HepG2 (cell line): ENCODE results near the gene S100A16. TPM values are rescaled to one million over a fixed set of nuclear protein-coding genes. Genes with fewer than 3 reads are reported as not detected.
"Not testable (repeated sequence)": the region's sequence is repeated elsewhere in the genome, so short reads cannot be mapped to it uniquely, and the experiment has no call there.

Experiments used
- ATAC-seq: fragments of 200-7000 bp; cut with Tn5 transposase; 3 replicates; pipeline ENCODE4 v1.9.1; 2020; ENCODE audit warnings: mild to moderate bottlenecking, moderate library complexity
- BruUV-seq: library from RNA; stranded (reverse); fragments of 400-500 nt; replicated peaks from 2 replicates; lab custom pipeline; 2021; lab: Mats Ljungman, UMichigan
- CTCF ChIA-PET: fragments of 300-600 bp; formaldehyde crosslinking; extraction: SDS; loops from one replicate; lab custom pipeline; 2021; ENCODE audit warnings: low total read pairs, inconsistent platforms, low intra/inter-chr PET ratio; lab: Yijun Ruan, JAX
- POLR2A ChIA-PET: fragments of 350-600 bp; sonication (Branson Sonifier 250); formaldehyde crosslinking; loops from one replicate; lab custom pipeline; 2020; ENCODE audit warnings: antibody characterized with exemption, inconsistent platforms; lab: Yijun Ruan, JAX
- DNase-seq: peaks from one replicate; pipeline ENCODE4 v3.0.0-alpha.2; 2015; ENCODE audit warnings: low spot score
- FAIRE-seq: peaks from 3 replicates; lab custom pipeline; 2011; peaks lifted over from hg19 to GRCh38; lab: Jason Lieb, UNC
- H2AFZ ChIP-seq: one replicate; pipeline ENCODE4 v1.6.1; 2011; ENCODE audit warnings: low read length, inconsistent platforms
- H3K27ac ChIP-seq: fragments of 300-600 bp; 3 replicates; pipeline ENCODE4 v1.8.0; 2011; ENCODE audit warnings: mixed run types, mild to moderate bottlenecking, mixed read lengths, low read length, inconsistent platforms; ENCODE audit not compliant: insufficient read depth; ENCODE audit errors: extremely low read length
- H3K27me3 ChIP-seq, 2 experiments: fragments of 200-600 bp in 1 of 2; 2 replicates in 1 of 2; 3 replicates in 1 of 2; pipeline versions ENCODE4 v1.6.0 to v1.8.0; 2011; ENCODE audit warnings: low read length in 2 of 2, mild to moderate bottlenecking in 2 of 2, moderate library complexity in 2 of 2, inconsistent platforms in 1 of 2; ENCODE audit not compliant: insufficient read depth in 2 of 2, control insufficient read depth in 1 of 2
- H3K36me3 ChIP-seq, 2 experiments: fragments of 200-600 bp in 1 of 2; replicated peaks in 1 of 2; 2 replicates in 1 of 2; 3 replicates in 1 of 2; pipeline versions ENCODE4 v1.5.1 to v1.8.0; 2011; ENCODE audit warnings: low read length in 2 of 2, inconsistent platforms in 1 of 2; ENCODE audit not compliant: insufficient read depth in 2 of 2, control insufficient read depth in 1 of 2
- H3K4me1 ChIP-seq: 2 replicates; pipeline ENCODE4 v1.5.1; 2012; ENCODE audit warnings: low read length, inconsistent platforms; ENCODE audit not compliant: insufficient read depth
- H3K4me2 ChIP-seq: 2 replicates; pipeline ENCODE4 v1.6.0; 2011; ENCODE audit warnings: low read depth, low read length, inconsistent platforms
- H3K4me3 ChIP-seq, 3 experiments: fragments of 200-600 bp in 1 of 3; sonication (generic), shearing (Covaris generic) in 1 of 3; replicated peaks in 1 of 3; 2 replicates each; pipeline ENCODE4 v1.5.1; 2011 to 2016; ENCODE audit warnings: low read length in 3 of 3, inconsistent platforms in 2 of 3, low read depth in 2 of 3, mild to moderate bottlenecking in 2 of 3, control low read depth in 1 of 3, mixed read lengths in 1 of 3; ENCODE audit not compliant: insufficient read depth in 1 of 3
- H3K79me2 ChIP-seq: one replicate; pipeline ENCODE4 v1.6.1; 2011; ENCODE audit warnings: low read length, inconsistent platforms; ENCODE audit not compliant: insufficient read depth
- H3K9ac ChIP-seq: 2 replicates; pipeline ENCODE4 v1.6.0; 2011; ENCODE audit warnings: mild to moderate bottlenecking, low read depth, low read length, inconsistent platforms; ENCODE audit not compliant: insufficient read depth
- H3K9me3 ChIP-seq: 2 replicates; pipeline ENCODE4 v1.5.1; 2012; ENCODE audit warnings: mild to moderate bottlenecking, low read length
- H4K20me1 ChIP-seq: 2 replicates; pipeline ENCODE4 v1.6.0; 2011; ENCODE audit warnings: inconsistent platforms, mild to moderate bottlenecking, low read length, moderate library complexity; ENCODE audit not compliant: insufficient read depth
- ZBTB39 ChIP-seq: sonication (generic); formaldehyde crosslinking; IDR thresholded peaks from 2 replicates; pipeline ENCODE4 v1.5.0; 2020; ENCODE audit warnings: missing genetic modification reagents
- ZNF343 ChIP-seq: sonication (generic); formaldehyde crosslinking; IDR thresholded peaks from 2 replicates; pipeline ENCODE4 v1.4.0; 2020; ENCODE audit warnings: mild to moderate bottlenecking, missing genetic modification reagents
- whole genome bisulfite sequencing: methylation state at CpG from one replicate; pipeline ENCODE4 v1.1.6; 2017; ENCODE audit warnings: low lambda C conversion rate; 5-methylcytosine and 5-hydroxymethylcytosine counted together
- in situ Hi-C: cut with HindIII; loops from 2 replicates; pipeline ENCODE4 v1.10.0; 2017; ENCODE audit warnings: low pct_unique_long_range_greater_than_20kb; ENCODE audit not compliant: extremely low pct_ligation_motif_present
- intact Hi-C: fragments of 100-400 bp; cut with micrococcal nuclease; formaldehyde crosslinking; loops from one replicate; pipeline ENCODE4 v1.10.0; 2022; ENCODE audit not compliant: unreplicated experiment
- polyA plus RNA-seq, 8 experiments: library from polyadenylated mRNA; depleted of rRNA in 3 of 8; stranded (reverse) in 7 of 8; unstranded in 1 of 8; fragments of >200 nt; fragmentation: Illumina TruSeq in 4 of 8; extraction: Trizol in 4 of 8; gene quantifications; 2 replicates each; pipeline versions ENCODE4 v1.2.1 to v1.2.3, GENCODE V29; 2011 to 2016; ENCODE audit warnings: low read depth in 4 of 8, missing spikeins in 1 of 8, mixed read lengths in 1 of 8; ENCODE audit not compliant: insufficient read depth in 1 of 8
- total RNA-seq, 5 experiments: library from RNA; depleted of rRNA; stranded (reverse); fragments of >200 nt; fragmentation: Illumina TruSeq; extraction: Trizol; gene quantifications; 2 replicates each; pipeline ENCODE4 v1.2.3, GENCODE V29; 2016; ENCODE audit warnings: low read depth in 1 of 5

S100A16 gene
- total and polyA plus RNA-seq, 2 of the 13 experiments (the other 11 are each of a cell fraction or from before 2014, with no cell fraction given): 46.0 to 195 TPM

GRCh38 chr1:153583976-153584375, 29.0 kb downstream of the S100A16 start (continued):
- no peak for TF ChIP-seq ZNF343 (CRISPR knock-in tag)
- no peak for TF ChIP-seq ZBTB39 (CRISPR knock-in tag)

- H3K9ac ChIP-seq, H3K4me1 ChIP-seq, H2AFZ ChIP-seq, DNase-seq, H3K27ac ChIP-seq, POLR2A ChIA-PET, H3K27me3 ChIP-seq, H4K20me1 ChIP-seq, intact Hi-C loops, CTCF ChIA-PET, ATAC-seq, FAIRE-seq, H3K4me3 ChIP-seq, H3K36me3 ChIP-seq, in situ Hi-C loops, BruUV-seq, H3K79me2 ChIP-seq, H3K9me3 ChIP-seq, H3K4me2 ChIP-seq: not testable (repeated sequence)
- WGBS: 5% methylated on average over 2 of the region's 3 CpGs
Measured at GRCh38 chr1:153583514-153583913, 29.4 kb downstream of the S100A16 start.

- no CpG with 5 or more reads among the region's 34 CpGs for WGBS
- H3K4me1 ChIP-seq, BruUV-seq, in situ Hi-C loops, H3K79me2 ChIP-seq, H2AFZ ChIP-seq, ATAC-seq, FAIRE-seq, DNase-seq, H4K20me1 ChIP-seq, CTCF ChIA-PET, H3K27ac ChIP-seq, H3K36me3 ChIP-seq, H3K4me3 ChIP-seq, intact Hi-C loops, H3K9ac ChIP-seq, H3K9me3 ChIP-seq, H3K27me3 ChIP-seq, POLR2A ChIA-PET, H3K4me2 ChIP-seq: not testable (repeated sequence)
Measured at GRCh38 chr1:153582836-153583235, 30.1 kb downstream of the S100A16 start.
